Ascending aorta (tissue), 2 donors: ENCODE data around the gene CSNK2A2. TPM values are rescaled to one million over a fixed set of nuclear protein-coding genes. Genes with fewer than 3 reads are reported as not detected.

Source experiments
- DNase-seq, 2 donors: peaks; one replicate each; pipeline ENCODE4 v3.0.0-alpha.2; 2019; ENCODE audit warnings: low spot score in 2 of 2
- H3K27ac ChIP-seq, 2 donors: fragments of 200-600 bp; sonication (generic); one replicate each; pipeline ENCODE4 v1.5.1; 2016 to 2017; ENCODE audit warnings: mild to moderate bottlenecking in 1 of 2
- H3K27me3 ChIP-seq: fragments of 200-600 bp; sonication (generic); one replicate; pipeline ENCODE4 v1.5.1; 2017
- H3K36me3 ChIP-seq, 2 donors: fragments of 200-600 bp; sonication (generic); one replicate each; pipeline ENCODE4 v1.5.1; 2016
- H3K4me1 ChIP-seq, 2 donors: fragments of 200-600 bp; sonication (generic); one replicate each; pipeline ENCODE4 v1.5.1; 2016 to 2017; ENCODE audit warnings: mild to moderate bottlenecking in 1 of 2
- H3K4me3 ChIP-seq, 2 donors: fragments of 200-600 bp; sonication (generic); one replicate each; pipeline ENCODE4 v1.5.1; 2016 to 2017; ENCODE audit warnings: mild to moderate bottlenecking in 1 of 2
- H3K9me3 ChIP-seq, 2 donors: fragments of 200-600 bp; sonication (generic); one replicate each; pipeline ENCODE4 v1.5.1; 2016
- intact Hi-C: fragments of 100-400 bp; cut with DNase I; formaldehyde crosslinking; loops from one replicate; pipeline ENCODE4 v1.15.1; 2023
- total RNA-seq: library from RNA; depleted of rRNA; stranded (reverse); fragments of >200 nt; gene quantifications from one replicate; pipeline ENCODE4 v1.1.0, GENCODE V29; 2016
- TF ChIP-seq, protein P1 (sequence below), 3 experiments: fragments of 200-600 bp in 2 of 3; fragments of 450-650 bp in 1 of 3; sonication (generic) in 2 of 3; IDR thresholded peaks; one replicate each; pipeline ENCODE4 v1.5.1; 2016 to 2019; ENCODE audit warnings: antibody characterized with exemption in 3 of 3, mild to moderate bottlenecking in 1 of 3, moderate library complexity in 1 of 3

Gene CSNK2A2
- total RNA-seq, 1 donor from 2014 or later: 14.5 TPM

GRCh38 chr16:58187665-58188421 lies 10.1 kb downstream of the CSNK2A2 start:
- H3K36me3 ChIP-seq: peaks cover 31 to 70% of the 10 kb centered on the region in 2 donors
- DNase-seq: no peak
- no peak overlapping the region for H3K4me3 ChIP-seq
- no peak overlapping the region for H3K27ac ChIP-seq
- intact Hi-C loops: no loop called here
- TF ChIP-seq, protein P1, sequence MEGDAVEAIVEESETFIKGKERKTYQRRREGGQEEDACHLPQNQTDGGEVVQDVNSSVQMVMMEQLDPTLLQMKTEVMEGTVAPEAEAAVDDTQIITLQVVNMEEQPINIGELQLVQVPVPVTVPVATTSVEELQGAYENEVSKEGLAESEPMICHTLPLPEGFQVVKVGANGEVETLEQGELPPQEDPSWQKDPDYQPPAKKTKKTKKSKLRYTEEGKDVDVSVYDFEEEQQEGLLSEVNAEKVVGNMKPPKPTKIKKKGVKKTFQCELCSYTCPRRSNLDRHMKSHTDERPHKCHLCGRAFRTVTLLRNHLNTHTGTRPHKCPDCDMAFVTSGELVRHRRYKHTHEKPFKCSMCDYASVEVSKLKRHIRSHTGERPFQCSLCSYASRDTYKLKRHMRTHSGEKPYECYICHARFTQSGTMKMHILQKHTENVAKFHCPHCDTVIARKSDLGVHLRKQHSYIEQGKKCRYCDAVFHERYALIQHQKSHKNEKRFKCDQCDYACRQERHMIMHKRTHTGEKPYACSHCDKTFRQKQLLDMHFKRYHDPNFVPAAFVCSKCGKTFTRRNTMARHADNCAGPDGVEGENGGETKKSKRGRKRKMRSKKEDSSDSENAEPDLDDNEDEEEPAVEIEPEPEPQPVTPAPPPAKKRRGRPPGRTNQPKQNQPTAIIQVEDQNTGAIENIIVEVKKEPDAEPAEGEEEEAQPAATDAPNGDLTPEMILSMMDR (IDR thresholded peaks at IDR 0.05): no peak
- H3K9me3 ChIP-seq: no peaks in the 10 kb centered on the region
- H3K4me1 ChIP-seq: no peaks in the 10 kb centered on the region
- no peaks in the 10 kb centered on the region for H3K27me3 ChIP-seq

DNA sequence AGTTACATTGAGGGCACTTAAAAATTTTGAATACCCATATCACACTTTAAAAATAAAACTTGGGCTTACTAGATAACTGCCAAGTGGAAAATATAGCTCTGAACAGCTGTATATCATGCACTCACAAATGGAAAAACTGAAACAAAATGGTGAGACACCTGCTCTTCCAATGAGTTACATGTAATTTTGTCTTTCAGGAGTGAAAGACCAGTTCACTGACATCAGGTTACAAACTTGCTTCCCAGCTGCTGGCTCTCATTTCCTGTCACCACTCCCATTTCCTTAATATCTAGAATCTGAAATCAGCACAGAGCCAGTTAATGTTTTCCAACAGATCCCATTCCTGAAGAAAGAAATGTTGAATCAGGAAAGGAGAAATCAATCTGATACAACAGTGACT lies 10.8 kb downstream of the CSNK2A2 start:
- Histone ChIP-seq H3K9me3 (no peaks in the 10 kb centered on the region), H3K27me3 (no peaks in the 10 kb centered on the region), H3K4me1 (no peaks in the 10 kb centered on the region), H3K36me3 (peaks cover 33 to 64% of the 10 kb centered on the region in 2 donors), H3K27ac (no peak overlapping the region), H3K4me3 (no peak overlapping the region)
- intact Hi-C loops: no loop called here
- no peak for DNase-seq
- TF ChIP-seq, protein P1 (IDR thresholded peaks at IDR 0.05): no peak

GRCh38 chr16:58186176-58186944 lies 11.5 kb downstream of the CSNK2A2 start:
- Histone ChIP-seq H3K27ac (no peak overlapping the region), H3K4me1 (no peaks in the 10 kb centered on the region), H3K9me3 (no peaks in the 10 kb centered on the region), H3K27me3 (no peaks in the 10 kb centered on the region), H3K4me3 (no peak overlapping the region), H3K36me3 (peaks cover 33 to 64% of the 10 kb centered on the region in 2 donors)
- intact Hi-C loops: no loop called here
- TF ChIP-seq, protein P1 (IDR thresholded peaks at IDR 0.05): no peak
- no peak for DNase-seq

DNA sequence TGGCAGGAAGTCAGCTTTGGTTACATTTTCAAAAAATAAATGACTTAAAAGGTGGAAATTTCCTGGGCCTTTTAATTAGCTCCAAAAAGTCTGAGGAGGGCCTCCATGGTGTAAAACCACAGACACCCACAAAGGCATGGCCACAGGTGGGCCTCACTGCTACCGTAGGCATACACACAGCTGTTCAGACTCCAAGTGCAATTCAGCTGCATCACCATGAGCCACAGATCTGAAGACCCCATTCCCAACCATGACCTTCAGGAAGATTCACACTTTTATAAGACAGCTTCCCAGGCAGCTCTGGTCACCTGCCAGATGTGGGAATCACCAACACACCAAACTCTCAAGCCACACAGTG lies 20.6 kb downstream of the CSNK2A2 start:
- intact Hi-C loops: no loop called here
- Histone ChIP-seq H3K4me1 (no peaks in the 10 kb centered on the region), H3K9me3 (no peaks in the 10 kb centered on the region), H3K36me3 (peaks cover 25 to 27% of the 10 kb centered on the region in 2 donors), H3K27me3 (no peaks in the 10 kb centered on the region), H3K4me3 (no peak overlapping the region), H3K27ac (no peak overlapping the region)
- TF ChIP-seq, protein P1 (IDR thresholded peaks at IDR 0.05): no peak
- no peak for DNase-seq

DNA sequence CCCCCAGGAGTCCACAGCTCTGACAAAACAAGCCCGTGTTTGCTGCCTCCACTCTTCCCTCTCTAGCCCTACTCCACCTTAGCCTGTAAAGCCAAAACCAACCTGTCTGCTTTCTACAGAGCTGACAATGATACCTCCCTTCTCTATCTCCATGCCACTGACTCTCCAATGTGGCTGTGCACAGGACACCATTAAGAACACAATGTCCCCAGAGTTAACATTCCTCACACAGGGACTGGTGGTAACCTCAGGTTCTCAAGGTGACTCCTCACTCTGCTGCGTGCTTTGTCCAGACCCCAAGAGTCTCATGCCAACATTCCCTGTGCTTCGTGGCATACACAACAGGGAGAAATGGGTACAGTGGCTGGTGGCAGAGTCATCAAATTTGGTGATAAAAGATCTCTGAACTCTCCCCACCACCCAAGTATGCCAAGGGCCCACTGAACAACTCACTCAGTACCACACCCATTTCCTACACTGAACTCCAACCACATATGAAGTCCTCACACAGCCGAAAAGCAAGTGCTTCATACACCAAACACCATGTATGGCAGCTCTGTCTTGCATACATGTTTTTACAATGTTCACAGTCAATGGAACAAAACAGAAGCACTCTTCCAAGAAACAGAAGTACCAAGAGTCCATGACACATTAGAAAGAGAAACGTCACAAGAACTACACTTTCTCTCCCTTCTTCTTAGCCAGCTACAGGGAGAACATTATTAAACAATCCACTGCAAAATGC lies 21.1 kb downstream of the CSNK2A2 start:
- TF ChIP-seq, protein P1 (IDR thresholded peaks at IDR 0.05): no peak
- no peaks in the 10 kb centered on the region for H3K27me3 ChIP-seq
- H3K9me3 ChIP-seq: no peaks in the 10 kb centered on the region
- peaks cover 26 to 27% of the 10 kb centered on the region in 2 donors for H3K36me3 ChIP-seq
- H3K27ac ChIP-seq: no peak overlapping the region
- H3K4me3 ChIP-seq: no peak overlapping the region
- no peak for DNase-seq
- H3K4me1 ChIP-seq: no peaks in the 10 kb centered on the region
- intact Hi-C loops: no loop called here
